GM19099 (cell line): ENCODE data around the gene GFOD1.

Experiments used
- POLR2A ChIP-seq: IDR thresholded peaks from 3 replicates; pipeline ENCODE4 v1.6.1; 2011; ENCODE audit warnings: low read depth; ENCODE audit not compliant: insufficient read length; ENCODE audit errors: extremely low read depth

Gene GFOD1

DNA sequence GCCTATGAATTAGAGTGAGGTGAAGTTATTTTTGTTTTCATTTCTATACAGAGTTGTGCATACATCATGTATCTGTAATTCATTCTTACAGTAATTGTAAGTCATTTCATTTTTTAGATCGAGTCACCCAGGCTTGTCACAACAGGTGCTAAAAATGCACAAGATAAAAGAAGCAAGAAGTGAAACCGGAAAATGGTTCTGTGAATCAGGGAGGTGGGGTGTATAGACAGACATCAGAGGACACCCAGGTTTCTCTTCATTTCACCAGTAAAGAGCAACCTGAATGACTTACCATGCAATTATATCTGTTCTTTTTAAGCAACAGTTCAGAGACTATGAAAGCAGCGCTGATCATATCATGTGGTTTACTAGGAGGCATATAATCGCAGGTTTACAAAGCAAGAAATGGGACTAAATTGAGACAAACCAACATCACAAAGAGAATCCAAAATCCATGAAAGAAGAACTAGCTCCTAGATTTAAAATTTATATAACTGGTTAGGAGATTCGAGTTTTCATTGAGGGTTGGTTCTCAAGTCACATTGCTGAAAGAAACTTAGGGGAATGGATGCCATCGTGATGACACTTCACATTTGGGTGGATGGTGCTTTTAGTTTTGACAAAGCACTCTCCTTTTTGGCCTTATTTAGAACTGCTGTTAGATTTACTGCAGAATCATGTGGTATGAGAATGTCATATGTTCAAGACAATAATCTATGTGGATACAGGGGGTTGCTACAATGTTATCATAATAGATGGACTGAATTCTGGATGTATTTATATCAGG, 131.2 kb downstream of the GFOD1 start:
- peak; percentile 35 for TF ChIP-seq POLR2A

- TF ChIP-seq POLR2A = no peak
These were observed 132.1 kb downstream of the GFOD1 start for GRCh38 chr6:13355043-13355945.

DNA sequence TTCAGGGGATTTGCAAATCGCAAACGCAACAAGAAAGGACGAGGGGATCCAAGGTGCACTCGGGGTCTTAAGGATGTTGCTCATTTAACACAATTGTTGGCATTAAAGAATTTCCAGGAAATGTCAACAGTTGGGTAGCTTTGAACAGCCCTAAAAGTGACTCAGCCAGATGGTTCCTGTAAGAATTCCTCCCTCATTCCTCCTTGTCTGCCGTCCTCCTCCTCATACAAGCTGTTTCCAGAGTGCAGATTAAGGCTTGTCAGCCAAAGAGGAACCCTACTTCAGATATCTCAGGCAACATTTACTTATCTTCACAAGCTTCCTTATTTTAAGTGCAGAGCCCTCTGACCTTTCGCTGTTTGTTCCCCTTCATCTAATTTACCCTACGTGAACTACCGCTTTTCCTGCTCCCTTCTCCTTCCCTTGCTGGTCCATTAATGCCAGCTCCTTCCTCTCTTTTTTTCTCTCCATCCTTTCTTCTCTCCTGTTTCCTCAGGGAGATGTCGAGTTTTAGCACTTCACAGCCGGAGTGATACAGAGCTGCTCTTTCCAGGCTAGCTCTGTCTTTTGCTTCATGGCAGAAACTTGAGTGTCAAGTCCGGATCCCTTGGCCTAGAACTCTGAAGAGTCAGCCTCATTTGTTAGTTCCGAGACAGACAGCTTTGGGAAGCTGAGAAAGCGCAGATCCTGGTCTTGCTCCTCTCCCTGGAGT, 132.9 kb downstream of the GFOD1 start:
- no peak for TF ChIP-seq POLR2A

DNA sequence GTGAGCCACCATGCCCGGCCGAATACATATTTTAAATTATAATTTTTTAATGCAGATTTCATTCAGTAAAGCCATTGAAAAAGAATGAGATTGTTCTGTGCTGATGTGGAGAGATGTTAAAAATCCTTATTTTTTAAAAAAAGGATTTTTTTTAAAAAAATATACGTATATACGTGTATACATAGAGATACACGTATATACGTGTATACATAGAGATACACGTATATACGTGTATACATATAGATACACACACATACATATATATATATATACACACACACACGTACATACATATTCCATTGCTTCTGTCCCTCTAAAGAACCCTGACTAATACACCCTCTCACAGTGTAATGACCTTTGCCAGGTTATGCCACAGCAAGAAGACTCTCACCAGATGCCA, 135.2 kb downstream of the GFOD1 start:
- no peak for TF ChIP-seq POLR2A

- TF ChIP-seq POLR2A = no peak
These were observed 136.1 kb downstream of the GFOD1 start for GRCh38 chr6:13351271-13351670.

- no peak for TF ChIP-seq POLR2A
These were observed 137.4 kb downstream of the GFOD1 start for GRCh38 chr6:13349811-13350506.

DNA sequence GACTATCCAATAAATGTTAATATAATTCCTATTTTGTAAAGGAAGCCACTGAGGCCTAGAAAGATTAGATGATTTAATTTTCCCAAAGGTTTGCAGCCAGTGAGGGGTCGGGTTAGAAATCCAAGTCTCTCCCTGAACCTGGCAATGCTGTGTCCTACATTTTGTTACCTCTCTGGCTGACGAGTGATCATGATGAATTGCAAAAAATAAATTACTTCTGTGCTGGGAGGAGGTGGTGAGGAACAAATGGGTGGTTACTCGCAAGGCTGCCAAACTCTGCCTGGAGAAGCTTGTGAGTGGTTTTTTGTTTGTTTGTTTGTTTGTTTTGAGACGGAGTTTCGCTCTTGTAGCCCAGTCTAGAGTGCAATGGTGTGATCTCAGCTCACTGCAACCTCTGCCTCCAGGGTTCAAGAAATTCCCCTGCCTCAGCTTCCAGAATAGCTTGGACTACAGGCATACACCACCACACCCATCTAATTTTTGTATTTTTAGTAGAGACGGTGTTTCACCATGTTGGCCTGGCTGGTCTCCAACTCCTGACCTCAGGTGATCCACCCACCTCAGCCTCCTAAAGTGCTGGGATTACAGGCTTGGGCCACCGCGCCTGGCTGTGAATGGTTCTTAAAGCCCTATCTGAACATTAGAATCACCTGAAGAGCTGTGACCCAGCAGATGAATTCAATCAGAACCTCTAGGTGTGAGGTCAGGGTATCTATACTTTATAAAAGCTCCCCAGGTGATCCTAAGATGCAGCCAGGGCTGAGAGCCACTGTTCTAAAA, 138.9 kb downstream of the GFOD1 start:
- TF ChIP-seq POLR2A = no peak

GRCh38 chr6:13346245-13346644, 141.2 kb downstream of the GFOD1 start:
- no peak for TF ChIP-seq POLR2A

- no peak for TF ChIP-seq POLR2A
These were observed 144.9 kb downstream of the GFOD1 start for GRCh38 chr6:13342414-13343019.

DNA sequence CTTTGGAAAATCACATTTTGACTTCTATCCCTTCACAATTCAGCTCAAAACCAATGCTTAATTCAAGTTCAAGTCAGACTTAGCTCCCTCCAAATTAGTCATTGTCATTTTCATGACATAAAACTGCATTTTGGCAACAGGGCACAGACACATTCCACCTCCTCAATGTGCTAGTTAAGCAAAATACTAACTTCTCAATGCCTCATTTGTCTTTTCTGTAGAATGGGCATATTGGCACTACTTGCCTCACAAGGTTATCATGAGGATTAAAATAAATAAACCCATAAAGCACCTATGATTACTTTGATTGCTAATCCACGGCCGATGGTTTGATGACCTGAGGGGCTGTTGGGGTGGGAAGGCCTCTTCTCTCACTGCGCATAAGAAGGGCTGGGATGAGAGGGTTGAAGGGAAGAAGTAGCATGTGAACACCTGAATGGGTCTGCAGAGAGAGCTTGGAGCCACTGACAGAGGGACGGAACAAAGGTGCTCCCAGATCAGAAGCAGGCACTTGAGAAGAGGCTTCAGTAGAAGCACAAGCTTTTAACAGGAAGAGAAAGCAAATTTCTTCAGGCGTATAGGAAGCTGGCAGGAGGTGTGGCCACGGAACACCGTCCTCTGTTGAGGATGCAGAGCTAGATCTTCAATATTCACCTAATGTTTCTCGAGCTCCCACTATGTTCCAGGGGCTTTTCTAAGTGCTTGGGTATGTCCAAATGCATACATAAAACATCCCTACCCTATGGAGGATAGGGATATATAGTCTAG, 147.4 kb downstream of the GFOD1 start:
- TF ChIP-seq POLR2A = no peak

DNA sequence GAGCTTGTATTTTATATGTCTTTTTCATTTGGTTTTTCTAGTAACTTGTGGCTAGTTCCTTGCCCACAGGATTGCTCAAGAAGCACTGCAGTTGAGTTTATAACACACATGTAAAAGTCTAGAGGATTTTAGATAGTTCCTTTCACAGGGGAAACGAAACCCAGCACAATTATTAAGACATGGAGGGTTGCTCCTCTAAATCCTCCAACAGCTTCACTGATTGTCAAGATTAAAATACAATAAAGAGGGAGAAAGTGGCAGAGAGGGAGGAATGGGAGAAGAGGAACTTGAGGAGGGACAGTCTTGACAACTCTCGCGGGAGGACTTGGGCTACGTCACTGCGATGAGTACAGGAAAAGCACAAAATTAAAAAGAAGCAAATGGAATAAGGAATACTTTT, 149.4 kb downstream of the GFOD1 start:
- TF ChIP-seq POLR2A = no peak

DNA sequence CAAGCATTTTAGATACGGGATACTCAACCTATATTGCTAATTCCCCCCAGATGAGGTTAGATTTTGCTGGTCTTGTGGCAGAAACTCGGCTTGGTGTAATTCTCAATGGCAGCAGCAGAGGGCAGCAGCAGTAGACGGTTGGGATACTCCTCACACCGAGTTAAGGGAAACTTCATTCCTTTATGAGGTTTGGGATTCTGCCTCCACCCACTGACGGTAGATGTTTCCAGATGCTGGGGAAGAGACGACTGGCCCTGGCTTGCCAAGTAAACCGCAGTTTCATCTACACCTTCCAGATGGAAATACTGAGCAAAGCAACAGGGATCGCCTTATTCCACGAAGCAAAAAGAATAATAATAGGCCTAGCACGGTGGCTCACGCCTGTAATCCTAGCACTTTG, 150.8 kb downstream of the GFOD1 start:
- no peak for TF ChIP-seq POLR2A

- no peak for TF ChIP-seq POLR2A
These were observed 152.4 kb downstream of the GFOD1 start for GRCh38 chr6:13334953-13335352.
